Middle frontal gyrus (tissue), 1 donor: Measurements from ENCODE around the gene NLGN1.
"Not testable (repeated sequence)": the region's sequence is repeated elsewhere in the genome, so short reads cannot be mapped to it uniquely, and the experiment has no call there.

Experiments
- DNase-seq: peaks from one replicate; pipeline ENCODE4 v3.0.0-alpha.2; 2015; ENCODE audit warnings: low spot score; ENCODE audit errors: extremely low spot score

Gene NLGN1

DNA sequence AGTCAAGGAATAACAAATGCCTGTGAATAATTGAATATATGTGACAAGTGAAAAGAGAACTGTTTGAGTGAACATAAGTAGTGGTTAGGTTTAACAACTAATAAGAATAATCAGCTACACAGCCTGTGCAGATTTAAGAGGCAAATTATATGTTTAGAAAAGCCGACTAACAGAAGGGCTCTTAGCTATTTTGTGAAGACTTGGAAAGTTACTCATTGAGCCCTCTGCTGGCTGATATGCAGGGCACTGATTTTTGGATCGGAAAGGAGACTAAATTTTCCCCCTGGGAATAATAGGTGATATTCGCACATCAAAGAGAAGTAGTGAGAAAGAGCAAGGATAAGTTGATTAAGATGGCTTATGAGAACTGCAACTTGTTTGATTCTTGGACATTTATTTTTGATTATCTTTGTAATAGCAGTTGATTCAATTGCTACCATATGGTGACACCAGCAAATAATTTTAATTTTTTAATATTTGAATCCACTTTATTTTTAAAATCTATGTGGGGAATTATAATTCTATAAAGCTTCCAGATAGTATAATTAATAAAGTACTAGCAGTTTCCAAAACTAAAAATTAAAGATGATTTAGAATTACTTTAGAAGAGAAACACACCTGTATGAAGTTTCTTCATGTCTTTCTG, 156.2 kb downstream of the NLGN1 start:
- peak; percentile 26 for DNase-seq

DNA sequence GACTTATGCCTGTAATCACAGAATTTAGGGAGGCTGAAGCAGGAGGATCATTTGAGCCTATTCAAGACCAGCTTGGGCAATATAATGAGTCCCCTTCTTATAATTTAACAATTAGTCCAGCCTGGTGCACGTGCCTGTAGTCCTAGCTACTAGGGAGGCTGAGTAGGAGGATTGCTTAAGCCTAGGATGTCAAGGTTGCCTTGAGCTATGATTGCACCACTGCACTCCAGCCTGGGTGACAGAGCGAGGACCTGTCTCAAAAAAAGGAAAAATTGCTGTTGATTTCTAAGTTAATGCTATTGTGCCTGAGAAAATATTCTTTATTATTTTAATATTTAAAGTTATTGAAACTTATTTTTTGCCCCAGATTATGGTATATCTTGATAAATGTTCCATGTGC, 159.0 kb downstream of the NLGN1 start:
- no peak for DNase-seq

DNA sequence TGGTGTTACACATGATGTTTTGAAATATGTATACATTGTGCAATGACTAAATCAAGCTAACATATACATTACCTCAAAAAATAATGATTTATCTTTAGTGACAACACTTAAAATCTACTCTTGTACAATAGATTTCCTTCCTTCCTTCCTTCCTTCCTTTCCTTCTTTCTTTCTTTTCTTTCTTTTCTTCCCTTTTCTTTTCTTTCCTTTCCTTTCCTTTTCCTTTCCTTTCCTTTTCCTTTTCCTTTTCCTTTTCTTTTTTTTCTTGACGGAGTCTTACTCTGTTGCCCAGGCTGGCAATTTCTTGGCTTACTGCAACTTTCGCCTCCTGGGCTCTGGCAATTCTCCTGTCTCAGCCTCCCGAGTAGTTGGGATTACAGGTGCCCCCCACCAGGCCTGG, 170.5 kb downstream of the NLGN1 start:
- no peak for DNase-seq

DNA sequence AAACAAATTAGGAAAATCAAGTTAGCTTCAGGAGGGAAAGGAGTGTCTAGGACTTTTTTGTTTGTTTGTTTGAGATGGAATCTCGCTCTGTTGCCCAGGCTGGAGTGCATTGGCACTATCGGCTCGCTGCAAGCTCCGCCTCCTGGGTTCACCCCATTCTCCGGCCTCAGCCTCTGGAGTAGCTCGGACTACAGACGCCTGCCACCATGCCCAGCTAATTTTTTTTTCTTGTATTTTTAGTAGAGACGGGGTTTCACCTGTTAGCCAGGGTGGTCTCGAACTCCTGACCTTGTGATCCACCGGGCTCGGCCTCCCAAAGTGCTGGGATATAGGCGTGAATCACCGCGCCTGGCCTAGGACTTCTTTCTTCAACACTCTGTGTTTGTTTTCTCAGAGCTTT, 171.1 kb downstream of the NLGN1 start:
- no peak for DNase-seq

DNA sequence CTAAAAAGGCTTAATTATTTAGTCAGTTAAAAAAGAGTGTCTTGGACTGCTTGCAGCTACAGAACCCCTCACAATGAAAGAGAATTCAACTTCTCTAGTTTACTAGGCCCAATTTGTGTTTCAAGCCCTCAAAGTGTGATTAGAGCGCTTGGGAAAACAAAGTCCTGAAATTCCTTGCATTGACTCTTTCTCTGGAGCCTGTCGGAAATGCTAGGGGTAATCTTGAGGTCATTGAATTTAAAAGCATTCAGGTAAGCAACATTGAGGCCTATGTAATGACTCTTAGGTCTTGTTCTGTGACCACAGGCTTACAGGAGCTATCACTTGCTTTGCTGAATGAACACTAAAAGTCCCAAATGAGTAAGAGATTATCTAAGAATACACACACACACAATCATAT, 186.0 kb downstream of the NLGN1 start:
- DNase-seq = no peak

DNA sequence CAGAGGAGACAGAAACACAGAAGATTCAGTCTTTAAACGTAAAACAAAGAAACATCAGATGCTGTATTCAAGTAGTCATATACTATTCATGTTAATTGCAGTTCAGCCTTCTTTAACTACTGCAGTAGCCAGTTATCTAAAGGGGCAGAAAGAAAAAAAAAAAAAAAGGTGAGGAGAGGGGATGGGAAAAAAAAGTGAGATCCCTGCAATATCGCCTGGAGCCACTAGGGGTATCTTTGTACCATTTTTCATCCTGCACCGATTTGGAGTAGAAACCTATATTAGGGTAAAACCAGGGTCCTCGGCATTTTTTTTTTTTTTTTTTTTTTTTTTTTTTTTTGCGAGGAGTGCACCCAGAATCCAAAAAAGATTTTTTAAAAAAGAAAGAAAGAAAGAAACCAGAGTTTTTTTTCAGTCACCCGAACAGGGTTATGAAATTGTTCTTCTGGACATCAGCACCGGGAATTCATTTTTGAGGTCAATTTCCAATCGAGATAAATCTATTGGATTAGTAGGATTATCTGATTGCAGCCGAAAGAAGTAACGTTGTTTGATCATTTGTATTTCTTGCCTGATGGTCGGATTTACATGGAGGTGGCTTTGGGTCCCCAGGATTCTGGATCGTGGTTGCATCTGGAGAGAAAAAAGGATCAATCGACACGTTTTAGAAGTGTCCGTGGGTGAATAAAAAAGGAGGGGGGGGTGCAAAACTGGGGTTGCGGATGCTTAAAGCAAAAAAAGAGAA, 186.7 kb downstream of the NLGN1 start:
- DNase-seq = no peak

DNA sequence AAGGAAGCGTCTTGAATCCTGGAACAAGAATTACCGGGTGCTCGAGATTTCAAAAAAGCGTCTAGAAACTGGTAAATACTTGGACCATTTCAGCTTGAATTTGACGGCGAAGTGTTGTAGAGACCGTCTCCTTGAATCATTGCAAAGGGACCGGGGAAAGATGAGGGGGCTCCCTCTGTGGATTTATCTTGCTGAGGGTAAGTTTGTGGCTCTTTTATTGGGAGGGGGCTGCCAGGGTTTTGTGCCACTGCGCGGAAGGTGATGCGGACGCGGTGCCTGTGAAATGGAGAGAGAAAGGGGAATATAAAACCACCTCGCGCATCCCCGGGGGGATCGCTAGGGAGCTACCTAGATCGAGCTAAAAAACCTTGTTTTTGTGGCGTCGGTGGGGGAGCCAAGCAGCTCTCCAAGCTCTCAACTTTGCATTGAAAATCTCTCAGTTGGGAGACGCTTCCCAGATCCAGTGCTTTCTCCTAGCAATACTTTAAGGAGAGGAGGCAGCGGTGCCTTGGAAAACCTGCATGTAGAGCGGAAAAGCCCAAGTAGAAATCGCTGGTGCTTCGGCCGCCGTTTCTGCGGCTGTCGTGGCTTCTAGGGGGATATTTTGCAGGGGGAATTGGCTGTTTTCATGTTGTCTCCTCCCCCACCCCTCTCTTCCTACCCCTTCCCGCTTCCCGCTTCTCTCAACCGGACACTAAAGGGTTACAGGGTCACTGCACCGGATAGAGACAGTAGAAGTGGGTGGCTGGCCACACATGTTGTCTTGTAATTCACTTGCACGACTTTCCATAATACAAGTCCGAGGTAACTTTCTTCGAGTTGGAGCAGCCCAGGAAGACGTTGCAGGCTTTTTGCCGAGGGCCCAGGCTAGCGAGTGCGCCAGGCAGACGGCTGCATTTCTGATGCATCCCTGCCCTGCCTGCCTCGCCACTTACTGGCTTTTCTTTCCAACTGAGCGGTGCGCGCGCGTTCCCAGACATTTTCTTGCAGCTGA, 187.6 kb downstream of the NLGN1 start:
- DNase-seq = peak; percentile 11

DNA sequence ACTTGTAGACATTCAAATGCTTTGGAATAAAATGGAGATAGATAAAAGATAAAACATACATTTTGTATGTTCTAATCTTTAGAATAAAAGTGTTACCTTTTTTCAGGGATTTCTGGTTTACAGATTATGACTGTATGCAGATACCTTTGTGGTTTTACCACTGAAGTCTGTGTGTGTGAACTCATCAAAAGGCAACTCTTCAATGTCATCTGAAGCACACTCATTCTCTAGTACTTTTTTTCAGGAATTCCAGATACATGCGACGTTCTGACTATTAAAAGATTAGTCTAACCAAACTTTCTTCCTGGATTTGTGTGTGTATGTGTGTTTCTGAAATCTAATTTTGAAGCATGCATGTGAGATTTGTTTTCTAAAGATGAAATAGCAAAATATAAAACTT, 188.6 kb downstream of the NLGN1 start:
- DNase-seq = no peak

DNA sequence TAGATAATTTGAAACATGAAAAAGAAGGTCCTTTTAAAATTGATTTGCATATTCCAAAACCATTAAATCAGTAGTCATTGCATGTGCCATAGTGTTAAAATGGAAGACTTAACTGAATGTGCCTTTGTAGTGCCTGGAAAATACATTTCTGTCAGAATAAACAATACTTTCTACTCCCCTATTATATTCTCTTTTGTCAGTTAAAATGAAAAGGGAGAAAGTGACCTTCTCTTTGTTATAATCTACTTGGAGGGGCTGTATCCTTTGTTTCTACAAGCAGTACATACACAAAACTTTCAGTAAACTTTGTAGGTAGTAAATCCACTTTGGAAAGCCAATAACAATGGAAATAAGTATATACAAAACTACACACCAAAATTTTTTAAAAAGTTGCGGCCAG, 189.5 kb downstream of the NLGN1 start:
- DNase-seq = no peak

DNA sequence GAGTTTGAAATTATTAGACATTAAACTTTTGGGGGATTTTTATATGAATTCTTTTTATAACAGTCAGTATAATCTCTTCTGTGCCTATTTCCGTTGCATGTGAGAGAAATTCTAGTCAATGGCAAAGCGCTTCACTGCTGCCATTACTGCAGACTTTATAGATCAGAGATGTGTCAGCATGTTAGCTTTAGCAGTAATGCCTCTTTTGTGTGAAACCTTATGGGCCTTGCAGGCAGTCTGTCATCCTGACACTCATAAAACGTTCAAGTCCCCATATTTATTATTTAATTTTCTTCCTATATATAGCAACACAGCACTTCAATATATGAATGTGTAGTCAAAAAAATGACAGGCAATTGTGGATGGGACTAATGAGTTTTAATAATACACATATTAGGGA, 191.0 kb downstream of the NLGN1 start:
- no peak for DNase-seq

DNA sequence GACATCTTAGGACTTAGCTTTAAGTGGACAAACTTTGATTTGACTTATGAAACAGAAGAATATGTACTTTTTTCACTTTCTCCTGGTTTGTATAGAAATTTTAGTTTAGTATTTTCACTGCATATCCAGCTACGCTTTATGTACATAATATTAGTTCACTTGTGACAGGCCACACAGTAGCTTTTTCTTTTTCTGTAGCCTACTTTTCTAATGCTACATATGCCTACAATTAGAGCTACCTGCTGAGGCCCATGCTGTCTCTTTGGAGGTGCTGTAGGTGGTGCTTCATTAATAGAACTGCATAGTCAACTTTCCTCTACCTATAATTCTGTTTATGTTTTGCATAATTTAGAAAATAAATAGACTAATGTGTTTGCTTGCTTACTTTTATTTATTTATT, 191.6 kb downstream of the NLGN1 start:
- no peak for DNase-seq

DNA sequence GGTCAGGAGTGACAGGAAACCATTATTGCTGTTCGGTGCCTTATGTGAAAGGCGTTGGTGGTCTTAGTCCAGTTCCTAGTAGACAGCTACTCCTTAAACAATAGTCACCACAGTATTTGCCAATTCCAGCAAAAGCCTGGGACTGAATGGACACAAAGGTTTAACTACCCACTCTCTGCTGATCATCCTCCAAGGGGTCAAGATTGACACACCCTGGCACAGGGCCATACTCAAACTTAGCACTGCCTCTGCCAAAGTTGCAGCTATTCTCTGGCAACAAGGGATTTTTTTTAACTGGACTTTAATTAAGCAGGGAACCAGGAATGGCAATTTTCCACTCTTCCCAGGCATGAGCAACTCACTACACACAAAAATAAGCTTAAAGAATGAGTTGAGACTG, 193.9 kb downstream of the NLGN1 start:
- no peak for DNase-seq

DNA sequence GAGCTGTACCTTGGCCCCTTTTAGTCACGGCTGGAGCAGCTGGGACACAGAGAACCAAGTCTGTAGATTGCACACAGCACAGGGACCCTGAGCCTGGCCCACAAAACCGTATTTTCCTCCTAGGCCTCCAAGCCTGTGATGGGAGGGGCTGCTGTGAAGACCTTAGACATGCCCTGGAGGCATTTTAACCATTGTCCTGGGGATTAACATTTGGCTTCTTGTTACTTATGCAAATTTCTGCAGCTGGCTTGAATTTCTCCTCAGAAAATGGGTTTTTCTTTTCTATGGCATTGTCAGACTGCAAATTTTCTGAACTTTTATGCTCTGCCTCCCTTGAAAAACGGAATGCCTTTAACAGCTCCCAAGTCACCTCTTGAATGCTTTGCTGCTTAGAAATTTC, 197.3 kb downstream of the NLGN1 start:
- not testable (repeated sequence) for DNase-seq

DNA sequence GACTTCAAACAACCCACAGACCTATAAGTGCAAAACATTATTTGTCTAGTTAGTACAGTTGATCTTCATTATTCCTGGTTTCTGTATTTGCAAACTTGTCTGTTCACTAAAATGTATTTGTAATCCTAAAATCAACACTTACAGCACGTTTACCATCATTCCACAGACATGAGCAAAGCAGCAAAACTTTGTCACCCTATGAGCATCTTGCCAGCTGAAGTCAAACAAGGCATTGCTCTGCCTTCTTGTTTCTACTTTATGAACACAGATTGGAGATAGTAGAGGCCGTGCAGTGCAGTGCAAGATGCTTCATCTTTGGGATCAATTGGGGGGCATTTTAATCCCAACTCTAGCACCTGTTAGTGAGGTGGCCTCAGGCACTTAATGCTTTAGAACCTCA, 202.1 kb downstream of the NLGN1 start:
- no peak for DNase-seq

DNA sequence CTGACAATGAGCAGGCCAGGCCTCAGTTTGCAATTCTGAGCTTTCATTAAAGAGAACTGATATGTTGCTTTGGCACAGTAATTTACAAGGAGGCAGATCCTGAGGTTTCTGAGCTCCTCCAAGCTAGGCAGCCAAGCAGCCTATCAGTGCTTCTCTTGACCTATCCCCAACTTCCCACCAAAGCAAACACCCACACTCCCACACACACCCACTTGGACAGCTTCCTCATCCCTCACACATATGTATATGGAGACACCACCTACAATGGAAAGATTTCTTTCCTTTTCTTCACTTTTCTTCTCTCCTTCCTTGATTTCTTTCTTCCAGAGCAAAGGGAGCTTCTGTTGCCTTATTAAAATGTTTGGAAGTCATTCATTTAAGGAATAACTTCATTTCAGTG, 217.0 kb downstream of the NLGN1 start:
- no peak for DNase-seq

DNA sequence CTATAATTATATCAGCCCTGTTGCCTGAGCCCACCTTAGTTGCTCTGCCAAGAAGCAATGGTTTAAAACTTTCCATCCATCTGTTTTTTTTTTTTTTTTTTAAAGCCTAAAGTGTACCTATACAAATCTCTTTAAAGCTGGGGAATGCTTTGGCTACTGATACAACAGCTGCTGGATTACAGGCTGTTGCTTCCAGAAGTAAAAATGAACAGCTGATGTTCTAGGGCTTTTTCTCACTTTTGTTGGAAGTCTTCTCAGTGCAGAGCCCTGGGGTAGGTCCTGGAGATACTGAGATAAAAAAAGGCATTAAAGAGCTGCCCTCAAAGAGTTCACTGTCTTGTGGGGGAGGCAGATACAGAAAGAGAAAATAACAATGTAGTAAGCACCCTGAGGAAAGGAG, 218.1 kb downstream of the NLGN1 start:
- peak; percentile 20 for DNase-seq

DNA sequence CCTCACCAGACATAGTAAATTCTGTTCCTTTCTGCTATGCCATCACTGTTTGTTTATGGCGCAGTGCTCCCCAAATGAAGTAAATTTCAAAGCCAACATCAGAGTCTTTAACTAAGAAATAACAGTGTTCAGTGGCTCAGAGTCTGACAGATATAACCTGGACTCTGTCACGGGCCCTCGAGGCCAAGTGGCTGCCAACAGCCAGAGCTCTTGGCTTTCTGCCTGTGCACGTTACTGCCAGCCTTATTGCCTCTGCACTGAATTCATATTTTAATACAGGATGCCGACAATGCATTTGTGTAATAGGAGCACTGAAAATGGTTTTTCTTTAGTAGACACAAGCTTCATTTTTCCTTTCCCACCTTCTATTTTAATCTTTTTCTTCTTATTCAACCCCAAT, 219.9 kb downstream of the NLGN1 start:
- no peak for DNase-seq

DNA sequence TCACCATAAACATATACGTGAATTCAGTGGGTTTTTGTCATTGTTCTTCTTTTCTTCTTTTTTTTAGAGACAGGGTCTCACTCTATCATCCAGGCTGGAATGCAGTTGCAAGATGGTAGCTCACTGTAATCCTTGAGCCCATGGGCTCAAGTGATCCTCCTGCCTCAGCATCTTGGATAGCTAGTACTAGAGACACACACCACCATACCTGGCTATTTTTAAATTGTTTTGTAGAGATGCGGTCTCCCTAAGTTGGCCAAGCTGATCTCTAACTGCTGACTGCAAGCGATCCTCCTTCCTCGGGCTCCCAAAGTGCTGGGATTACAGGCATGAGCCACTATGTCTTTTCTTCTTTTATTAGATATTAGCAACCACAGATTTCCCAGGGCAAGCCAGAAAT, 220.6 kb downstream of the NLGN1 start:
- no peak for DNase-seq

DNA sequence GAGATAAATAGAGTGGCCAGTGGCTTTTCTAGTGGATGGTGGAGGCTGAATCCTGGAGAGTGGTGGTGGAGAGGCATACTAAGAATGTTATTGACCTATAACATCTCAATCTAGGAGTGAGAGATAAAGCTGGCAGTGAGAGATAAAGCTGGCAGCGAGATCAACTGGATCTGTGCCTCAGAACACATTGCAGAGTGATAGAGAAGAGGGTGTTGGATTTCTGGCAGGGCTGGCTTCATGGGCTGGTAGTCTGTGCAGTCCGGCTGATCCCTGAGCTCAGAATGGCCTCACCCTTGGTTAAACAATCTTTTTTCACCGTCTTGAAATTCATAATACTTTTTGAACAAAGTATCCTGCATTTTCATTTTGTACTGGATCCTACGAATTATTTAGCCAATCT, 221.2 kb downstream of the NLGN1 start:
- no peak for DNase-seq

DNA sequence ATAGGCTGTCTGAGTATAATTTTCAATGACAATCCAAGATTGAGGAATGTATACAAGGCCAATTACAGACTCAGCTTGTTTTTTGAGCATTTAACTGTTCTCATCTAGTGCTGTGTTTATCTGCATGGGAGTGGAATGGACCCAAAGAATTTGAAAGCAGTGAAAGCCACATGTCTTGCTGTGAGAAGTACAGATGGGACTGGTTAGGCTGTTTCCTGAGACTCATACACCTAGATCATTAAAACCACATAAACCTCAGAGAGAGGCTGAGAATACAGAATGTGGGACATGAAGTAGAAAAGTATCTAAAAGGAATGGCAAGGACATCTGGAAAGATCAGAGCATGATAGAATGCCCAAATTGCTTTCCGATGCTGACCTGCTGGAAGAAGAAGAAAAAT, 224.6 kb downstream of the NLGN1 start:
- DNase-seq = no peak

DNA sequence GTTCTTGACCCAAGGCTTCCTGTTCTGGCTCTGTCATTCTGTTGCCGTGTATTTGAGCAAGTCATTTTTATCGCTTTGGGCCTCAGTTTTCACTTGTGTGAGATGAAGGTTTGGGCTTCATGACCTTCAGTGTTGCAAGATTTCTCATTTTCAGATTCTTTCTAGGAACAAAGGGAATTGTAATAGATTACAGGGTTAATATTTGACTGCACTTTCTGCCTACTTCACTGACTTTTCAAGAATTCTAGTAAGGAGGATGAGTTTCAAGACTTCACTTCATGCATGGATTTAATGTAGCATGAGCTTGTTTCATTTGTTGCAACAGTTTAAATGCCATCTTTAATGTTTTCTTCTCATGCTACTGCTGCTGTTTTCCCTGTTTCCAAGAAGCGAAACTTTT, 226.5 kb downstream of the NLGN1 start:
- DNase-seq = no peak

DNA sequence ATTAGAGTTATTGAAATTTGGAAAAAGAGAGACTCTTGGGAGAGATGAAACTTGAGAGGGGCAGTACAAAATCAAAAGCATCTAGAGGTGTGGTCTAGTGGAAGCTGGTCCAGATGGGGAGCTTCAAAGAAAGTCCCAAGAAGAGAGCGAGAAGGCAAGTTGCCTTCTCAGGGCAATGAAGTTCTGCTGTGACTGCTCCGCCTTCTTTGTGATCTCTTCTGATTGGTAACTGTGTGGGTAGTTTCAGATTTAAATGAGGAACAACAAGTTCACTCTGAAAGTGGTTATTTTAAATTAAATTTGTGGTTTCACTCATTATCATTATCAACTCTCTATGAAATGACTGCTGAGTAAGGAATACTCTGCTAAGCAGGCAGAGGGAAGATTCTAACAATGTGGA, 233.3 kb downstream of the NLGN1 start:
- DNase-seq = no peak
